Mesodermal cell (in vitro differentiated cells): ENCODE measurements around the gene TRPC6.

Experiments
- H3K27ac ChIP-seq: 2 replicates; pipeline ENCODE4 v1.7.0; 2013; ENCODE audit warnings: mild to moderate bottlenecking, low read depth, low read length, moderate library complexity; ENCODE audit not compliant: severe bottlenecking
- H3K36me3 ChIP-seq: 2 replicates; pipeline ENCODE4 v1.7.1; 2013; ENCODE audit warnings: mild to moderate bottlenecking, low read length, moderate library complexity; ENCODE audit not compliant: control insufficient read depth, insufficient read depth
- H3K4me1 ChIP-seq: one replicate; pipeline ENCODE4 v1.7.1; 2013; ENCODE audit warnings: mild to moderate bottlenecking, low read length; ENCODE audit not compliant: insufficient read depth, control insufficient read depth, poor library complexity, severe bottlenecking
- H3K4me3 ChIP-seq: 2 replicates; pipeline ENCODE4 v1.7.0; 2013; ENCODE audit warnings: low read length, control low read depth, mild to moderate bottlenecking; ENCODE audit not compliant: insufficient read depth, poor library complexity, severe bottlenecking; ENCODE audit errors: extremely low read depth
- H3K9me3 ChIP-seq: 2 replicates; pipeline ENCODE4 v1.7.1; 2013; ENCODE audit warnings: mild to moderate bottlenecking, low read length, moderate library complexity; ENCODE audit not compliant: control insufficient read depth
- WGBS, 2 experiments: methylation state at CpG; one replicate each; pipeline ENCODE4 v1.1.5; 2013; ENCODE audit warnings: missing lambda C conversion rate in 2 of 2; ENCODE audit not compliant: insufficient coverage in 2 of 2; 5-methylcytosine and 5-hydroxymethylcytosine counted together

Gene TRPC6

GRCh38 chr11:101582236-101582988 lies 1.4 kb downstream of the TRPC6 start:
- no peaks in the 10 kb centered on the region for H3K36me3 ChIP-seq
- no peak overlapping the region for H3K27ac ChIP-seq
- WGBS, 2 experiments, result 9 to 12% methylated on average over 18 to 30 of the region's 35 CpGs
- H3K9me3 ChIP-seq, result no peaks in the 10 kb centered on the region
- H3K4me3 ChIP-seq, result peak overlapping the region; percentile 45
- H3K4me1 ChIP-seq, result no peaks in the 10 kb centered on the region

- Histone ChIP-seq H3K27ac (no peak overlapping the region), H3K36me3 (no peaks in the 10 kb centered on the region), H3K4me3 (no peak overlapping the region), H3K9me3 (no peaks in the 10 kb centered on the region), H3K4me1 (no peaks in the 10 kb centered on the region)
- WGBS, 2 experiments, result 83 to 88% methylated on average over 4 to 5 of the region's 6 CpGs
These were observed 6.3 kb downstream of the TRPC6 start for GRCh38 chr11:101577461-101577860.

GRCh38 chr11:101576456-101576855 lies 7.4 kb downstream of the TRPC6 start:
- H3K4me1 ChIP-seq, result no peaks in the 10 kb centered on the region
- no peak overlapping the region for H3K4me3 ChIP-seq
- H3K9me3 ChIP-seq, result no peaks in the 10 kb centered on the region
- no peak overlapping the region for H3K27ac ChIP-seq
- no peaks in the 10 kb centered on the region for H3K36me3 ChIP-seq

GRCh38 chr11:101574886-101575285 lies 8.9 kb downstream of the TRPC6 start:
- H3K9me3 ChIP-seq, result no peaks in the 10 kb centered on the region
- no peaks in the 10 kb centered on the region for H3K4me1 ChIP-seq
- WGBS, 2 experiments, result no CpG with 5 or more reads among the region's 1 CpG

GRCh38 chr11:101567071-101567470 lies 16.7 kb downstream of the TRPC6 start:
- no peak overlapping the region for H3K4me3 ChIP-seq
- H3K27ac ChIP-seq, result no peak overlapping the region
- H3K36me3 ChIP-seq, result no peaks in the 10 kb centered on the region
- H3K9me3 ChIP-seq, result no peaks in the 10 kb centered on the region
- WGBS, 2 experiments, result 18 to 66% methylated on average over 1 to 3 of the region's 5 CpGs
- H3K4me1 ChIP-seq, result peaks cover 5% of the 10 kb centered on the region

More at GRCh38 chr11:101574886-101575285, 8.9 kb downstream of the TRPC6 start:
- no peak overlapping the region for H3K27ac ChIP-seq
- H3K36me3 ChIP-seq, result no peaks in the 10 kb centered on the region
- H3K4me3 ChIP-seq, result no peak overlapping the region

GRCh38 chr11:101566626-101567025 lies 17.2 kb downstream of the TRPC6 start:
- Histone ChIP-seq H3K4me1 (peaks cover 5% of the 10 kb centered on the region), H3K27ac (no peak overlapping the region), H3K9me3 (no peaks in the 10 kb centered on the region), H3K4me3 (no peak overlapping the region), H3K36me3 (no peaks in the 10 kb centered on the region)
- whole genome bisulfite sequencing, 2 experiments, result 84 to 86% methylated on average over 6 to 8 of the region's 8 CpGs

GRCh38 chr11:101563166-101563565 lies 20.6 kb downstream of the TRPC6 start:
- WGBS, 2 experiments, result 89 to 100% methylated on average over 1 of the region's 2 CpGs
- Histone ChIP-seq H3K4me3 (no peak overlapping the region), H3K27ac (no peak overlapping the region), H3K36me3 (no peaks in the 10 kb centered on the region), H3K4me1 (peaks cover 5% of the 10 kb centered on the region), H3K9me3 (no peaks in the 10 kb centered on the region)

GRCh38 chr11:101555366-101555765 lies 28.4 kb downstream of the TRPC6 start:
- Histone ChIP-seq H3K27ac (no peak overlapping the region), H3K4me3 (no peak overlapping the region), H3K9me3 (no peaks in the 10 kb centered on the region), H3K36me3 (no peaks in the 10 kb centered on the region), H3K4me1 (no peaks in the 10 kb centered on the region)
- WGBS, 2 experiments, result 92 to 100% methylated on average over 3 to 4 of the region's 4 CpGs

- Histone ChIP-seq H3K27ac (no peak overlapping the region), H3K9me3 (no peaks in the 10 kb centered on the region), H3K4me3 (no peak overlapping the region), H3K36me3 (no peaks in the 10 kb centered on the region), H3K4me1 (no peaks in the 10 kb centered on the region)
- 94% methylated on average over 2 of the region's 3 CpGs for WGBS, 2 experiments
These were observed 29.9 kb downstream of the TRPC6 start for GRCh38 chr11:101553891-101554292.

GRCh38 chr11:101552888-101553287 lies 30.9 kb downstream of the TRPC6 start:
- H3K9me3 ChIP-seq, result no peaks in the 10 kb centered on the region
- H3K4me1 ChIP-seq, result no peaks in the 10 kb centered on the region
- H3K36me3 ChIP-seq, result no peaks in the 10 kb centered on the region
- 100% methylated on average over 1 of the region's 2 CpGs for WGBS, 2 experiments
- no peak overlapping the region for H3K4me3 ChIP-seq
- no peak overlapping the region for H3K27ac ChIP-seq

- Histone ChIP-seq H3K27ac (no peak overlapping the region), H3K4me3 (no peak overlapping the region), H3K4me1 (no peaks in the 10 kb centered on the region), H3K36me3 (no peaks in the 10 kb centered on the region), H3K9me3 (no peaks in the 10 kb centered on the region)
- 60% methylated on average over 1 of the region's 2 CpGs; no CpG with 5 or more reads in 1 of the 2 experiments for WGBS, 2 experiments
These were observed 55.3 kb downstream of the TRPC6 start for GRCh38 chr11:101528541-101528940.
